ENCODE data around the gene CIITA. TPM values are rescaled to one million over a fixed set of nuclear protein-coding genes. Genes with fewer than 3 reads are reported as not detected.

The CIITA gene
- total and polyA plus RNA-seq, 10 of the 15 experiments (the other 5 are each of a cell fraction or from before 2014, with no cell fraction given), result 11.5 to 145 (median 49.7) TPM

DNA sequence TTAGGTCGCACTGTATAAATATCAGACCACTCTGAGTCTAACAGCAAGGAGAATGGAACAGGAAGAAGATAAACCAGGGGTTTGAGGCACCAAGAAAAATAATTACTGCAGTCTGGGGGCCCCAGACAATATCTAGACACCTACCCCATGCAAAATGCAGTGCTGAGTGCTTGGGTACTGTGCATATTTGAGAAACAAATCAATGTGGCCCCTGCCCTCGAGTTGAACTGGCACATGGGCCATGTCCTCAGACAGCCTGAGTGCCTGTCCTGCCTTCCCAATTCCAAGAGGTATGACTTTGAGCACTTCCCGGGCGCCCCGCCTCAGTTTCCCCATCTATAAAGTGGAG lies 6.2 kb upstream of the CIITA start:
- in situ Hi-C loops (cut with MboI) (no loop called here), intact Hi-C loops (cut with micrococcal nuclease; ENCODE audit: unreplicated experiment) (loop anchor here (1.0 to 2.0 kb wide), 3 partner anchors 28 to 49 kb away; no protein-coding TSS in a partner anchor)
- H3K36me3 ChIP-seq (ENCODE audit: control insufficient read depth in 2 of 2, insufficient read depth in 2 of 2, low read length in 1 of 2), result no peaks in the 10 kb centered on the region
- H3K9me3 ChIP-seq (replicated peaks; ENCODE audit: control insufficient read depth, insufficient read depth, low read length), result no peaks in the 10 kb centered on the region
- ATAC-seq, result peak; percentile 0; the same call in 2 of the 3 replicates
- SMC1A ChIA-PET (ENCODE audit: uncharacterized antibody, unreplicated experiment), result interaction anchor here (0.7 to 9.7 kb wide), 17 partner anchors 9 to 356 kb away, joined by 3 to 95 read pairs (median 5); no protein-coding TSS in a partner anchor
- H3K4me2 ChIP-seq (ENCODE audit: control insufficient read depth, insufficient read depth), result peak overlapping the region; percentile 94
- no peaks in the 10 kb centered on the region for H3K27me3 ChIP-seq (replicated peaks in 1 of 2; ENCODE audit: control insufficient read depth in 2 of 2, insufficient read depth in 2 of 2, low read length in 1 of 2)
- BruUV-seq (replicated peaks), result no TSS peak
- DNase-seq (ENCODE audit: low read depth, low spot score), result no peak
- peak overlapping the region; percentile 65 for H3K27ac ChIP-seq (ENCODE audit: control insufficient read depth, insufficient read depth)
- no peaks in the 10 kb centered on the region for H4K20me1 ChIP-seq (ENCODE audit: control insufficient read depth, insufficient read depth)
- POLR2A ChIA-PET, result interaction anchor here (0.6 to 2.4 kb wide), 10 partner anchors 8 to 547 kb away, joined by 3 to 12 read pairs (median 5); no protein-coding TSS in a partner anchor
- CTCF ChIA-PET, result interaction anchor here (0.6 to 3.4 kb wide), 6 partner anchors 7 to 358 kb away, joined by 4 to 21 read pairs (median 6); partner anchors contain the start of gene CIITA
- no peaks in the 10 kb centered on the region for H3K79me2 ChIP-seq (ENCODE audit: control insufficient read depth, insufficient read depth, low read length)
- WGBS (ENCODE audit: insufficient coverage, insufficient replicate concordance, low lambda C conversion rate, missing lambda C conversion rate), result 0% methylated on average over 5 of the region's 5 CpGs
- peaks cover 84% of the 10 kb centered on the region for H3K4me1 ChIP-seq (ENCODE audit: control insufficient read depth, insufficient read depth, low read length)
- H2AFZ ChIP-seq (ENCODE audit: control insufficient read depth, low read depth, low read length), result no peak overlapping the region
- RAD21 ChIA-PET (ENCODE audit: unreplicated experiment), result interaction anchor here (0.7 to 5.4 kb wide), 18 partner anchors 6 to 644 kb away, joined by 3 to 51 read pairs (median 5); partner anchors contain the start of genes CIITA and NUBP1
- no peak for FAIRE-seq
- peak overlapping the region; percentile 35; the same call in 1 of the 2 replicates for H3K9ac ChIP-seq (ENCODE audit: control insufficient read depth, insufficient read depth, low read length)
- H3K4me3 ChIP-seq, result no peak overlapping the region
- TF ChIP-seq, protein P1, sequence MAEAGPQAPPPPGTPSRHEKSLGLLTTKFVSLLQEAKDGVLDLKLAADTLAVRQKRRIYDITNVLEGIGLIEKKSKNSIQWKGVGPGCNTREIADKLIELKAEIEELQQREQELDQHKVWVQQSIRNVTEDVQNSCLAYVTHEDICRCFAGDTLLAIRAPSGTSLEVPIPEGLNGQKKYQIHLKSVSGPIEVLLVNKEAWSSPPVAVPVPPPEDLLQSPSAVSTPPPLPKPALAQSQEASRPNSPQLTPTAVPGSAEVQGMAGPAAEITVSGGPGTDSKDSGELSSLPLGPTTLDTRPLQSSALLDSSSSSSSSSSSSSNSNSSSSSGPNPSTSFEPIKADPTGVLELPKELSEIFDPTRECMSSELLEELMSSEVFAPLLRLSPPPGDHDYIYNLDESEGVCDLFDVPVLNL (IDR thresholded peaks at IDR 0.05; ENCODE audit: low read depth, low read length), result no peak
- no peak for TF ChIP-seq MEF2A (IDR thresholded peaks at IDR 0.05; ENCODE audit: insufficient read depth, low read depth, low read length)
- no peak for TF ChIP-seq TCF12 (IDR thresholded peaks at IDR 0.05; ENCODE audit: low read depth, low read length)
- peak; percentile 48 for TF ChIP-seq MXI1 (IDR thresholded peaks at IDR 0.05; ENCODE audit: low read depth, low read length)
- TF ChIP-seq, protein P2, sequence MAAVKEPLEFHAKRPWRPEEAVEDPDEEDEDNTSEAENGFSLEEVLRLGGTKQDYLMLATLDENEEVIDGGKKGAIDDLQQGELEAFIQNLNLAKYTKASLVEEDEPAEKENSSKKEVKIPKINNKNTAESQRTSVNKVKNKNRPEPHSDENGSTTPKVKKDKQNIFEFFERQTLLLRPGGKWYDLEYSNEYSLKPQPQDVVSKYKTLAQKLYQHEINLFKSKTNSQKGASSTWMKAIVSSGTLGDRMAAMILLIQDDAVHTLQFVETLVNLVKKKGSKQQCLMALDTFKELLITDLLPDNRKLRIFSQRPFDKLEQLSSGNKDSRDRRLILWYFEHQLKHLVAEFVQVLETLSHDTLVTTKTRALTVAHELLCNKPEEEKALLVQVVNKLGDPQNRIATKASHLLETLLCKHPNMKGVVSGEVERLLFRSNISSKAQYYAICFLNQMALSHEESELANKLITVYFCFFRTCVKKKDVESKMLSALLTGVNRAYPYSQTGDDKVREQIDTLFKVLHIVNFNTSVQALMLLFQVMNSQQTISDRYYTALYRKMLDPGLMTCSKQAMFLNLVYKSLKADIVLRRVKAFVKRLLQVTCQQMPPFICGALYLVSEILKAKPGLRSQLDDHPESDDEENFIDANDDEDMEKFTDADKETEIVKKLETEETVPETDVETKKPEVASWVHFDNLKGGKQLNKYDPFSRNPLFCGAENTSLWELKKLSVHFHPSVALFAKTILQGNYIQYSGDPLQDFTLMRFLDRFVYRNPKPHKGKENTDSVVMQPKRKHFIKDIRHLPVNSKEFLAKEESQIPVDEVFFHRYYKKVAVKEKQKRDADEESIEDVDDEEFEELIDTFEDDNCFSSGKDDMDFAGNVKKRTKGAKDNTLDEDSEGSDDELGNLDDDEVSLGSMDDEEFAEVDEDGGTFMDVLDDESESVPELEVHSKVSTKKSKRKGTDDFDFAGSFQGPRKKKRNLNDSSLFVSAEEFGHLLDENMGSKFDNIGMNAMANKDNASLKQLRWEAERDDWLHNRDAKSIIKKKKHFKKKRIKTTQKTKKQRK (IDR thresholded peaks at IDR 0.05; ENCODE audit: low read depth, low read length), result no peak
- TF ChIP-seq NBN (IDR thresholded peaks at IDR 0.05), result no peak
- TF ChIP-seq ASH2L (IDR thresholded peaks at IDR 0.05; ENCODE audit: borderline replicate concordance, low read depth), result peak; percentile 72; the same call in 1 of the 2 replicates
- TF ChIP-seq, protein P3, sequence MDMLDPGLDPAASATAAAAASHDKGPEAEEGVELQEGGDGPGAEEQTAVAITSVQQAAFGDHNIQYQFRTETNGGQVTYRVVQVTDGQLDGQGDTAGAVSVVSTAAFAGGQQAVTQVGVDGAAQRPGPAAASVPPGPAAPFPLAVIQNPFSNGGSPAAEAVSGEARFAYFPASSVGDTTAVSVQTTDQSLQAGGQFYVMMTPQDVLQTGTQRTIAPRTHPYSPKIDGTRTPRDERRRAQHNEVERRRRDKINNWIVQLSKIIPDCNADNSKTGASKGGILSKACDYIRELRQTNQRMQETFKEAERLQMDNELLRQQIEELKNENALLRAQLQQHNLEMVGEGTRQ (IDR thresholded peaks at IDR 0.05; ENCODE audit: borderline replicate concordance, low read depth, low read length), result no peak
- no peak for TF ChIP-seq REST (IDR thresholded peaks at IDR 0.05; ENCODE audit: low read depth, low read length)
- no peak for TF ChIP-seq IKZF2 (IDR thresholded peaks at IDR 0.05)
- TF ChIP-seq, protein P4, sequence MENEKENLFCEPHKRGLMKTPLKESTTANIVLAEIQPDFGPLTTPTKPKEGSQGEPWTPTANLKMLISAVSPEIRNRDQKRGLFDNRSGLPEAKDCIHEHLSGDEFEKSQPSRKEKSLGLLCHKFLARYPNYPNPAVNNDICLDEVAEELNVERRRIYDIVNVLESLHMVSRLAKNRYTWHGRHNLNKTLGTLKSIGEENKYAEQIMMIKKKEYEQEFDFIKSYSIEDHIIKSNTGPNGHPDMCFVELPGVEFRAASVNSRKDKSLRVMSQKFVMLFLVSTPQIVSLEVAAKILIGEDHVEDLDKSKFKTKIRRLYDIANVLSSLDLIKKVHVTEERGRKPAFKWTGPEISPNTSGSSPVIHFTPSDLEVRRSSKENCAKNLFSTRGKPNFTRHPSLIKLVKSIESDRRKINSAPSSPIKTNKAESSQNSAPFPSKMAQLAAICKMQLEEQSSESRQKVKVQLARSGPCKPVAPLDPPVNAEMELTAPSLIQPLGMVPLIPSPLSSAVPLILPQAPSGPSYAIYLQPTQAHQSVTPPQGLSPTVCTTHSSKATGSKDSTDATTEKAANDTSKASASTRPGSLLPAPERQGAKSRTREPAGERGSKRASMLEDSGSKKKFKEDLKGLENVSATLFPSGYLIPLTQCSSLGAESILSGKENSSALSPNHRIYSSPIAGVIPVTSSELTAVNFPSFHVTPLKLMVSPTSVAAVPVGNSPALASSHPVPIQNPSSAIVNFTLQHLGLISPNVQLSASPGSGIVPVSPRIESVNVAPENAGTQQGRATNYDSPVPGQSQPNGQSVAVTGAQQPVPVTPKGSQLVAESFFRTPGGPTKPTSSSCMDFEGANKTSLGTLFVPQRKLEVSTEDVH (IDR thresholded peaks at IDR 0.05; ENCODE audit: low read depth, partially characterized antibody), result no peak
